NCI-H748 treated with DMSO at 0.1 percent for 48 hours (cell line): Measurements from ENCODE around the gene RBBP6.
"Not testable (repeated sequence)": the region's sequence is repeated elsewhere in the genome, so short reads cannot be mapped to it uniquely, and the experiment has no call there.

Source experiments
- DNase-seq: peaks from one replicate; lab custom pipeline; 2025; lab: John Stamatoyannopoulos, UW

Gene RBBP6

GRCh38 chr16:24568392-24568791 is 29.0 kb downstream of the RBBP6 start:
- no peak for DNase-seq

DNA sequence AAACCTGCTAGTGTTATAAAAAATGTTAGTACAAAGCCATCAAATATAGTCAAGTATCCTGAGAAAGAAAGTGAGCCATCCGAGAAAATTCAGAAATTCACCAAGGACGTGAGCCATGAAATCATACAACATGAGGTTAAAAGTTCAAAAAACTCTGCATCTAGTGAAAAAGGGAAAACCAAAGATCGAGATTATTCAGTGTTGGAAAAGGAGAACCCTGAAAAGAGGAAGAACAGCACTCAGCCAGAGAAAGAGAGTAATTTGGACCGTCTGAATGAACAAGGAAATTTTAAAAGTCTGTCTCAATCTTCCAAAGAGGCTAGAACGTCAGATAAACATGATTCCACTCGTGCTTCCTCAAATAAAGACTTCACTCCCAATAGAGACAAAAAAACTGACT is 31.7 kb downstream of the RBBP6 start:
- no peak for DNase-seq

DNA sequence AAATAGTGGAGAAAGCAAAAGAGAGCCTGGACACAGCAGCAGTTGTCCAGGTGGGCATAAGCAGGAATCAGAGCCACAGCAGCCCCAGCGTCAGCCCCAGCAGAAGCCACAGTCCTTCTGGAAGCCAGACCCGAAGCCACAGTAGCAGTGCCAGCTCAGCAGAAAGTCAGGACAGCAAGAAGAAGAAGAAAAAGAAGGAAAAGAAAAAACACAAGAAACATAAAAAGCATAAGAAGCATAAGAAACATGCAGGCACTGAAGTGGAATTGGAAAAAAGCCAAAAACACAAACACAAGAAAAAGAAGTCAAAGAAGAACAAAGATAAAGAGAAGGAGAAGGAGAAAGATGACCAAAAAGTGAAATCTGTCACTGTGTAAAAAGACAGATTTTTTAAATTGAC is 32.7 kb downstream of the RBBP6 start:
- DNase-seq, result no peak

DNA sequence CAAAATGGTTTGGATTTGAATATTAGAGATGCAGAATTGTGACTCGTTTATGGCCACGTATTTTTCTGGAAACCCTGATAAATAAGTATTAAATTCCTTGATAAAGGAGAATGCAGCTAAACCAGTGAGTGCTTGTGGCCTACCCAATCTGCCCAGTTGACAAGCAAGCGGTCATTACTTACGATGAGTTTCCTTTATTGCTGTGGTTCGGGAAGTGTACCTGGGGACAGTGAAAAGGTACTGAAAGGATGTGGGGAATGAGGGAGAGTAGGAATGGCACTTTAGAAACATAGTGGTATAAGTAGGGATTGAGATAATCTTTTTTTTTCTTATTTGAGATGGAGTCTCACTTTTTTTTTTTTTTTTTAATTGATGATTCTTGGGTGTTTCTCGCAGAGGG is 33.8 kb downstream of the RBBP6 start:
- no peak for DNase-seq

DNA sequence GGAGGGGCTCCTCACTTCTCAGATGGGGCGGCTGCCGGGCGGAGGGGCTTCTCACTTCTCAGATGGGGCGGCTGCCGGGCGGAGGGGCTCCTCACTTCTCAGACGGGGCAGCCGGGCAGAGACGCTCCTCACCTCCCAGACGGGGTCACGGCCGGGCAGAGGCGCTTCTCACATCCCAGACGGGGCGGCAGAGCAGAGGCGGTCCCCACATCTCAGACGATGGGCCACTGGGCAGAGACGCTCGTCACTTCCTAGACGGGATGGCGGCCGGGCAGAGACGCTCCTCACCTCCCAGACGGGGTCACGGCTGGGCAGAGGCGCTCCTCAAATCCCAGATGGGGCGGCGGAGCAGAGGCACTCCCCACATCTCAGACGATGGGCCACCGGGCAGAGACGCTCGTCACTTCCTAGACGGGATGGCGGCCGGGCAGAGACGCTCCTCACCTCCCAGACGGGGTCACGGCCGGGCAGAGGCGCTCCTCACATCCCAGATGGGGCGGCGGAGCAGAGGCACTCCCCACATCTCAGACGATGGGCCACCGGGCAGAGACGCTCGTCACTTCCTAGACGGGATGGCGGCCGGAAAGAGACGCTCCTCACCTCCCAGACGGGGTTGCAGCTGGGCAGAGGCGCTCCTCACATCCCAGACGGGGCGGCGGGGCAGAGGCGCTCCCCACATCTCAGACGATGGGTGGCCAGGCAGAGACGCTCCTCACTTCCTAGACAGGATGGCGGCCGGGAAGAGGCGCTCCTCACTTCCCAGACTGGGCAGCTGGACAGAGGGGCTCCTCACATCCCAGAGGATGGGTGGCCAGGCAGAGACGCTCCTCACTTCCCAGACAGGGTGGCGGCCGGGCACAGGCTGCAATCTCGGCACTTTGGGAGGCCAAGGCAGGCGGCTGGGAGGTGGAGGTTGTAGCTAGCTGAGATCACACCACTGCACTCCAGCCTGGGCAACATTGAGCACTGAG is 35.4 kb downstream of the RBBP6 start:
- not testable (repeated sequence) for DNase-seq

GRCh38 chr16:24575791-24576190 is 36.4 kb downstream of the RBBP6 start:
- not testable (repeated sequence) for DNase-seq

- no peak for DNase-seq
Observed at GRCh38 chr16:24577167-24577566, 37.8 kb downstream of the RBBP6 start.

DNA sequence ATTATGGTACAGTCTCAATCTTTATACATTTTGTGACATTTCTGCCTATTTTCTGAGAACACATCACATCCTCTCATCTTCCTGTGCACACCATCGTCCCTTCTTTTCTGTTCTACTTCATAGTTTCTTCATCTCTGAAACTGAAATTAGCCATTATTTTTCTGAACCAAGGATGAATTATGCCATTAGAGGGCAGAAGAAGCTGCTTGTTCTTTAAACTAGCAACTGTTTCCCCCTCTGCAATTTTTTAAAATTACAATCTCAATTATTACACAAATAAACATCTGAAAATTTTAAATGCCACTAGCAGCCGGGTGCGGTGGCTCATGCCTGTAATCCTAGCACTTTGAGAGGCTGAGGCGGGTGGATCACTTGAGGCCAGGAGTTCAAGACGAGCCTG is 41.3 kb downstream of the RBBP6 start:
- DNase-seq, result no peak

DNA sequence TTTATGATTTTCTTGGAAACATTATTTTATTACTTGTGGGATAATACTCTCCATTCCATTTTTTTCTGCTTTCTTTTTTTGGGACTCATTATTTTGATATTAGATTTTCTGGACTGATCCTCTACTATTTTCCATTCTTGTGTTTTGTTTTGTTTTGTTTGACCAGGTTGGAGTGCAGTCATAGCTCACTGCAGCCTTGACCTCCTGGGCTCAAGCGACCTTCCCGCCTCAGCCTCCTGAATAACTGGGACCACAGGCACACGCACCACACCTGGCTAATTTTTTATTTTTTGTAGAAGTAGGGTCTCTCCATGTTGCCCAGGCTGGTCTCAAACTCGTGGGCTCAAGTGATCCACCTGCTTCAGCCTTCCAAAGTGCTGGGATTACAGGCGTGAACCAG is 44.1 kb downstream of the RBBP6 start:
- no peak for DNase-seq

DNA sequence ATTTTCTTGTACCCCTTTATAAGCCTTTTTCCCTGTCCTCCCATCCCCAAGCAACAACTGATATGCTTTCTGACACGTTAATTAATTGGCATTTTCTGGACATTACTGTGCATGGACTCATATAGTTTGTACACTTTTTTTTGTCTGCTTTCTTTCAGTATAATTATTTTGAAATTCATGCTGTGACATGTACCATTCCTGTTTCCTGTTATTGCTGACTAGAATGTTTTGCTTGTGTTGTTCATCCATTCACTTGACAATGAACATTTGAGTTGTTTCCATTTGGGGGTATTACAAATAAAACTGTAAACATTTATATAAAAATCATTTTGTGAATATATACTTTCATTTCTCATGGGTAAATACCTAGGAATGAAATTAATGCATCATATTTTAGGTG is 50.6 kb downstream of the RBBP6 start:
- no peak for DNase-seq

GRCh38 chr16:24598777-24599437 is 59.5 kb downstream of the RBBP6 start:
- DNase-seq, result no peak

DNA sequence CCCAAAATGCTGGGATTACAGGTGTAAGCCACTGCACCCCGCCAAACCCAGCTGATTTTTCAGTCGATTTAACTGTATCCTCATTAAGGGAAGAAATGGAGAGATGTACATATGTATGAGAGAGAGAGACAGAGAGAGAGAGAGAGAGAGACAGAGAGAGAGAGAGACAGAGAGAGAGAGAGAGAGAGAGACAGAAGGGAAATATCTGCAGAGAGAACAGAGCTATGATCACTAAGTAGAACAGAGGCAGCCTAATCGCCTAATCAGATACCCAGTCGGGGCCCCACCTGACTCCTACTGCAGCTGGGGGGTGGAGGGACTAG is 70.0 kb downstream of the RBBP6 start:
- DNase-seq, result no peak

DNA sequence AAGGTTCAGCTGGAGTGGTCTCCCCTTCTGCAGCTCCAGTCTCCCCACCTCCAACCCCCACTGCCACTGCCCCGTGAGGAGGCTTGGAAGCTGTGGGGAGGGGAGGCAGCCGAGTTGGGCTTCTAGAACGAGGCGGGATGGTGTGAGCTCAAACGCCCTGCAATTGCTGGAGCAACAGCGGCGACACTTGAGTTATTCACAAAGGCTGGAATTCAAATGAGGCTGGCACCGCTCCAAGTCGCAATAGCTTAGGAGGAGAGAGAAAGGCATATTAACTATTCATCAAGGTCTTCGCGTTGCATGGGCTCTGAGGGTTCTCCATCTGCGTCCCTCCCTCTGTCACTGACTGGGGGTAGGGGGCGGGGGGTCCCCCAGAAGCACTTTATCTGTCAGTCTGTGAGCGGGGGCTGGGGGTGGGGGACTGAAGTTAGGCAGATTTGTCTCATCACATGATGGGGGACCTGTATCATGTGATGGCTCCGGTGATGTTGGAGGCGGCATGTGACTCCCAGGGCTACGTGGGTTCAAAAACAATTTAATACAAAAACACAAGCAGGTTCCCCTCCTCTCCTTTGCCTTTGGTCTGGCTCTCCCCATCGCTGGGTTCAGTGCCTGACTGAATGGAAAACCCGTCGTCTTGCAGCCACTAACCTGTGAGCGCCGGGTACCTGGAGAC is 70.5 kb downstream of the RBBP6 start:
- peak; percentile 29 for DNase-seq

DNA sequence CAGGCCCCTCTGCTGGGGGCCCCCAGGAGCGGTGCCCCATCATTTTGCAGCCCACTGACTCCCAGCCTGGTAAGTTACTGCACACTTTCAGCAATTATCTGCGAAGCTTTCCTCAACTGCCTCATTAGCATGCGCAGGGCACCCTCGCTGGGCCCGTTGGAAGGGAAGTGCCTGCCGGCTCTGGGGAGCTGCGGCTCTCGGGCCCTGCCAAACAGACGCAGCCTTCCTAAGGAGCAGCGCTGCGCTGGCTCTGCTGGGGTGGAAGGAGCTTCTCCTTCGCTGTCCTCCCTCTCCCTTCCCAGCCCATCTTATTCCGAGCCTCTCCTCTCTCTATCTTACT is 71.0 kb downstream of the RBBP6 start:
- no peak for DNase-seq

GRCh38 chr16:24611310-24611709 is 71.9 kb downstream of the RBBP6 start:
- DNase-seq, result no peak

DNA sequence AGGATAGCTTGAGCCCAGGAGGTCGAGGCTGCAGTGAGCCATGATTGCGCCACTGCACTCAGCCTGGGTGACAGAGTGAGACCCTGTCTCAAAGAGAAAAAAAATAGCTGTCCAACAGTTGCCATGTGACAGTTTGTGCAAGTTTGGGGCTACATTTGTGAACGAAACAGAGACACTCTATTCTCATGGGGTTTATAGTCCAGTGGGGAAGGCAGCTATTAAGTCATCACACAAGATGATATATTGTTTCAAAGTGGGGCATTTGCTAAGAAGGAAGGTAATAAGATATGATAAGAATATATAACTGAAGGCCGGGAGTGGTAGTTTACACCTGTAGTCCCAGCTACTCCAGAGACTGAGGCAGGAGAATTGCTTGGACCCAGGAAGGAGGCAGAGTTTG is 73.3 kb downstream of the RBBP6 start:
- DNase-seq, result no peak

DNA sequence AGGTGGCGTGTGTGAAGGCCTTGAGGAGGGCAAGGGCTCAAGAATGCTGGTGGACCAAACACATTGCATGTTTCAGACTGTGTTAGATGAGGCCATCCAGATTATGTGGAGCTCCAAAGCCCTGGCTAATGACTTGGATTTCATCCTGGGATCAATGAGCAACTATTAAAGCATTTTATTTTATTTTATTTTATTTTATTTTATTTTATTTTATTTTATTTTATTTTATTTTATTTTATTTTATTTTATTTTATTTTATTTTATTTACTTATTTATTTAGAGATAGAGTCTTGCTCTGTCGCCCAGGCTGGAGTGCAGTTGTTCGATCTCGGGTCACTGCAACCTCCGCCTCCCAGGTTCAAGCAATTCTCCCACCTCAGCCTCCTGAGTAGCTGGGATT is 73.9 kb downstream of the RBBP6 start:
- DNase-seq, result not testable (repeated sequence)

DNA sequence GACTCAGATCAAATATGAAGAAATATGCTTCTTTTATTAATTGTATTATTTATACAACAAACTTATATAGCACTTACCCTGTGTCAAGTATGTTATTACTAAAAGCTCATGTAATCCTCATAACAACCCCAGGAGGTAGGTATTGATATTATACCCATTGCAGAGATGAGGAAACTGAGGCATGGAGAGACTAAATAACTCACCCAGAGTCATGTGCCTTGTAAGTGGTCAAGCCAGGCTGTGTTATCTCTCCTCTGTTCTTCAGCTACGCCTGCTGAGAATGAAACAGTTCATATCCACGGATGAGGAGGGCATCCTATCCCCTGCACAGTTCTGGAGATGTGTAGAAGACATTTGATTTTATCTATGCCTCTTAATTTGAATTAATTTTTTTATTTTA is 78.1 kb downstream of the RBBP6 start:
- DNase-seq, result no peak
